NCI-H524 treated with DMSO at 0.1 percent for 48 hours (cell line): ENCODE results near the gene FAM227B.
"Not testable (repeated sequence)": the region's sequence is repeated elsewhere in the genome, so short reads cannot be mapped to it uniquely, and the experiment has no call there.

Experiments used
- DNase-seq: peaks from one replicate; lab custom pipeline; 2025; lab: John Stamatoyannopoulos, UW

The FAM227B gene

GRCh38 chr15:49370782-49371181, 249.8 kb downstream of the FAM227B start:
- DNase-seq = no peak

DNA sequence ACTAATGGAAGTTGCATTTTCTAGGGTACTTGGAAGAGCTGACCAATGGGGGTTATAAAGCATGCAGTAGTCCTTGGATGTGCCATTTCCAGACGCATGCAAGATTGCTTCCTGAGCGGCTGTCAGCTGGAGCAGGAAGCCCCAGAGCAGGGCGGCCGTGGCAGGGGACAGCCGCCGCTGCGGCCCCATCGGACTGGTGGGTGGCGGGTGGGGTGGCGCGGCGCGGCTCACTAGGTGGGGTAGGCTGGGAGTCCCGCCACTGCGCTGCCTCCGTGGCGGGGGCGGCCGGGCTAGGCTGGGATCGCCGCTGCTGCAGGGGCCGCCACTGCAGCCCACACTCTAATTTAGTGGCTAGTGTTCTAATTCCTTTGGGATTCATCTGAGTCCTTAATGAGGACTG, 254.1 kb downstream of the FAM227B start:
- DNase-seq = no peak

- DNase-seq = no peak
Measured at GRCh38 chr15:49361370-49361769, 259.2 kb downstream of the FAM227B start.

- not testable (repeated sequence) for DNase-seq
Measured at GRCh38 chr15:49354439-49354838, 266.2 kb downstream of the FAM227B start.

GRCh38 chr15:49343546-49343945, 277.1 kb downstream of the FAM227B start:
- DNase-seq = no peak

DNA sequence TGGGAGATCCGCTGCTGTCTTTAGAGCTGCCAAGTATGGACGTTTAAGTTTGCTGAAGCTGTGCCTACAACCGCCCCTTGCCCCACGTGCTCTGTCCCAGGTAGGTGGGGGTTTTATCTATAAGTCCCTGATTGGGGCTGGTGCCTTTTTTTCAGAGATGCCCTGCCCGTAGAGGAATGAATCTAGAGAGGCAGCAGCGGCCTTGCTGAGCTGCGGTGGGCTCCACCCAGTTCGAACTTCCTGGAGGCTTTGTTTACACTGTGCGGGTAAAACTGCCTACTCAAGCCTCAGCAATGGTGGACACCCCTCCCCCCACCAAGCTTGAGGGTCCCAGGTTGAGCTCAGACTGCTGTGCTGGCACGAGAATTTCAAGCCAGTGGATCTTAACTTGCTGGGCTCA, 281.0 kb downstream of the FAM227B start:
- DNase-seq = no peak

GRCh38 chr15:49331951-49332350, 288.7 kb downstream of the FAM227B start:
- DNase-seq = no peak

- no peak for DNase-seq
Measured at GRCh38 chr15:49331442-49331841, 289.2 kb downstream of the FAM227B start.

- no peak for DNase-seq
Measured at GRCh38 chr15:49330166-49330565, 290.5 kb downstream of the FAM227B start.

DNA sequence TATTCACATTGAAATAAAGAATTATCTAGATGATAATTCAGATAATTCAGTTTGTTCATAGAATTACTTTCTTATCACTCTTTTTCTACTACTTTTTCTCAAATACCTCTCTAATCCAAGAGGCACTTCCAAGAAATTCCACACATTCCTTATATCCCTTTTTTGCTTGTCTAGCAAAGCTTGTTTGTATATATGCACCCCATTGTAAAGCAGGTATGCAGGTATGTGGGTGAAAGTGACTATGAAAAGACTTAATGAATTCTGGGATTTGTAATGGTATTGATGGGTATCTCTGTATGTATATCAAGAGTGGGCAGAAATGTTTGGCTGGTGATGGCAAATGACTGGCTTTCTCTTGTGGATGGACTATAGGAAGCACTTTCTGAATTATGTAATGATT, 291.7 kb downstream of the FAM227B start:
- no peak for DNase-seq

DNA sequence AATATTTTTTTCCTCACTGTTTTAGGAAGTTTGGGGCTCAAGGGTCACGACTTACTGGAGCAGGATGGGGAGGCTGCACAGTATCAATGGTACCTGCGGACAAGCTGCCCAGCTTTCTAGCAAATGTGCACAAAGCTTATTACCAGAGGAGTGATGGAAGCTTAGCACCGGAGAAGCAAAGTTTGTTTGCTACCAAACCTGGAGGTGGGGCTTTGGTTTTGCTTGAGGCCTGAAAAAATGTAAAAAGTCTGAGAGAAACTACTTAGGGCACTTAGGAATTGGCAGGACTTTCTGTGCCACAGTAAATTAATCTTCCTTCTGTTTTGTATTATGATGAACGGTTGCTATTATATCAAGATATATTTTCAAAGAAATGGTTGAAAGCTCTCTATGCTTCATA, 292.7 kb downstream of the FAM227B start:
- no peak for DNase-seq

DNA sequence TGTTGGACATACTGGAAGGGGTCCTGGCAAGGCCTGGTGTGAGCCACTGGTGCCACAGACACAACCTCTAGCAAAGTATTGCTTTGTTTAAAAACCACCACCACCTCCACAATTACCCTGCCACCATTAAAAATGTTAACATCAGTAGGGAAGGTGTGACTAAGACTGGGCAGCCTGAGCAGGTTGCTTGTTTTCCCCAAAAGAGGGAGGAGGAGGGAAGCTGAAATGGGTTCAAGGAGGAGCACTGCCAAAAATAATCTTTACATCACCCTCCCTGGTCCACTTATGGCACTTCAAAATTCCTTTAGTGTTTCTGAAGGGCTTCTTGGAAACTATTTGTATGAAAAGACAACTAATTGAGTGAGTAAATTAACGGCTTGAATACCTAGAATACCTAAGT, 297.4 kb downstream of the FAM227B start:
- DNase-seq = no peak

- no peak for DNase-seq
Measured at GRCh38 chr15:49320351-49320750, 300.3 kb downstream of the FAM227B start.

- no peak for DNase-seq
Measured at GRCh38 chr15:49315391-49315823, 305.2 kb downstream of the FAM227B start.

- DNase-seq = no peak
Measured at GRCh38 chr15:49314716-49315115, 305.9 kb downstream of the FAM227B start.

DNA sequence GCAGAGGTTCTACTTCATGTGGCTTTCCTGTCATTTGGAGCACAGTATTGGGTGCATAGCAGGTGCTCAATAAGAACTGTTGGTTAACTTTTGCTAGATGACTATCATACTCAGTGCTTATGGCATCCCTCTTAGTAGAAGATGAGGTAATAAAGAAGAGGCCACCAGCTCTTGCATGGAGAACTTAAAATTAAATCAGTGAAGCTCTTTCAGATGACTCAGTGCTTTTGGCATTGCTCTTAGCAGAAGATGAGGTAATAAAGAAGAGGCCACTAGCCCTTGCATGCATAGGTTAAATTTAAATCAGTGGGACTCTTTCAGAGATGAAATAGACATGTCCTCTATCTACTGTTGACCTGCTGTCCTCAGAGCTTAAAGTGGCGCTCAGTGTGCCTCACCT, 307.0 kb downstream of the FAM227B start:
- no peak for DNase-seq

- no peak for DNase-seq
Measured at GRCh38 chr15:49309889-49310288, 310.7 kb downstream of the FAM227B start.

GRCh38 chr15:49308686-49309085, 311.9 kb downstream of the FAM227B start:
- DNase-seq = no peak

GRCh38 chr15:49306551-49306950, 314.1 kb downstream of the FAM227B start:
- no peak for DNase-seq

- no peak for DNase-seq
Measured at GRCh38 chr15:49303003-49303402, 317.6 kb downstream of the FAM227B start.

DNA sequence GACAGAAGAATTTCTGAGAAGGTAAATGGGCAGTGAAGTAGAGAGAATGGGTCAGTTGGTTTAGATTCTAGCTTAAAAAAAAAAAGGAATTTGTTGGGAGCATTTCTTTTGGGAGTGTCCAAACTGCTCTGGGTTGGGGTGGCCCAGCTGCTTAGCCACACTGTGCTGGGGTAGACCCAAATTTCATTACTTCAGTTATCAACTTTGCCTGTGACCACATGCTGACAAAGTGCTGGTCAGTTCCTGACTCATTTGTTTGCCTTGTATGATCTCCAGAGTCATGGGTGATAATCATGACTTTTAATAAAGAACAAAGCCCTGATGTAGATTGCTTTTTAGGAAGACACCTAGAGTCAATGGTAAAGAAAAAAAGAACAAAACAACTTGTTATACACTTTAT, 319.1 kb downstream of the FAM227B start:
- no peak for DNase-seq

GRCh38 chr15:49300856-49301255, 319.8 kb downstream of the FAM227B start:
- DNase-seq = no peak

GRCh38 chr15:49297584-49297983, 323.0 kb downstream of the FAM227B start:
- DNase-seq = no peak

- DNase-seq = no peak
Measured at GRCh38 chr15:49296258-49296657, 324.4 kb downstream of the FAM227B start.

DNA sequence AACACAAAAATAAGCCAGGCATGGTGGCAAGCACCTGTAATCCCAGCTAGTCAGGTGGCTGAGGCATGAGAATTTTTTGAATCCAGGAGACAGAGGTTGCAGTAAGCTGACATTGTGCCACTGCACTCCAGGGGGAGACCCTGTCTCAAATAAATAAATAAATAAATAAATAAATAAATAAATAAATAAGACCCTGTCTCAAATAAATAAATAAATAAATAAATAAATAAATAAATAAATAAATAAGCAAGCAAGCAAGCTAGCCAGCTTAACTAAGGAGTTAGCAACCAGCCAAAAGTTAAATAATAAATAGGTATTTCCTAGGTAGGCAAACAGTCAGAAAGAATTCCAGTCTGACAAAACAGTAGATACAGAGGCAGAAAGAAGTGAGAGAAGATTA, 326.7 kb downstream of the FAM227B start:
- no peak for DNase-seq
